Stimulated activated CD4-positive, alpha-beta T cell treated with anti-CD3 and anti-CD28 coated beads, Interleukin-4, amount 100 ng/mL, for 1 hour (primary cell): ENCODE measurements around the gene MRPS27.

Experiments
- DNase-seq: peaks from one replicate; pipeline ENCODE4 v3.0.0-alpha.2; 2020

MRPS27 gene

GRCh38 chr5:72228960-72229359 lies 91.1 kb downstream of the MRPS27 start:
- no peak for DNase-seq

GRCh38 chr5:72226950-72227349 lies 93.1 kb downstream of the MRPS27 start:
- no peak for DNase-seq

GRCh38 chr5:72225741-72226140 lies 94.3 kb downstream of the MRPS27 start:
- DNase-seq = no peak

GRCh38 chr5:72224946-72225463 lies 95.0 kb downstream of the MRPS27 start:
- no peak for DNase-seq

GRCh38 chr5:72223371-72223770 lies 96.7 kb downstream of the MRPS27 start:
- DNase-seq = no peak

GRCh38 chr5:72222521-72222920 lies 97.5 kb downstream of the MRPS27 start:
- no peak for DNase-seq

- DNase-seq = no peak
These were observed 98.5 kb downstream of the MRPS27 start for GRCh38 chr5:72221541-72221940.

- no peak for DNase-seq
These were observed 98.9 kb downstream of the MRPS27 start for GRCh38 chr5:72221099-72221498.

- DNase-seq = no peak
These were observed 103.3 kb downstream of the MRPS27 start for GRCh38 chr5:72216756-72217155.

GRCh38 chr5:72214168-72214567 lies 105.9 kb downstream of the MRPS27 start:
- DNase-seq = no peak

GRCh38 chr5:72213482-72213881 lies 106.6 kb downstream of the MRPS27 start:
- no peak for DNase-seq

- no peak for DNase-seq
These were observed 107.9 kb downstream of the MRPS27 start for GRCh38 chr5:72212171-72212570.

GRCh38 chr5:72210888-72211678 lies 109.0 kb downstream of the MRPS27 start:
- no peak for DNase-seq

GRCh38 chr5:72209147-72210115 lies 110.6 kb downstream of the MRPS27 start:
- no peak for DNase-seq

- DNase-seq = no peak
These were observed 111.6 kb downstream of the MRPS27 start for GRCh38 chr5:72208324-72208926.

GRCh38 chr5:72206994-72207393 lies 113.0 kb downstream of the MRPS27 start:
- DNase-seq = no peak

- no peak for DNase-seq
These were observed 113.9 kb downstream of the MRPS27 start for GRCh38 chr5:72206160-72206559.

GRCh38 chr5:72205431-72206009 lies 114.5 kb downstream of the MRPS27 start:
- DNase-seq = no peak

GRCh38 chr5:72204946-72205345 lies 115.1 kb downstream of the MRPS27 start:
- no peak for DNase-seq

GRCh38 chr5:72203251-72203845 lies 116.7 kb downstream of the MRPS27 start:
- DNase-seq = no peak

GRCh38 chr5:72202331-72202825 lies 117.7 kb downstream of the MRPS27 start:
- no peak for DNase-seq

- no peak for DNase-seq
These were observed 120.4 kb downstream of the MRPS27 start for GRCh38 chr5:72199681-72200080.
